HEK293 (cell line): ENCODE measurements around the gene TMEM91.

Source experiments
- CTCF ChIA-PET: fragments of 350-600 bp; formaldehyde crosslinking; extraction: SDS; loops from one replicate; lab custom pipeline; 2021; ENCODE audit warnings: antibody characterized with exemption; lab: Yijun Ruan, JAX
- POLR2A ChIA-PET: fragments of 300-600 bp; formaldehyde crosslinking; extraction: SDS; loops from one replicate; lab custom pipeline; 2020; ENCODE audit warnings: antibody characterized with exemption, inconsistent platforms; lab: Yijun Ruan, JAX
- H3K27ac ChIP-seq: fragments of 200-500 bp; sonication (Bioruptor generic); 2 replicates; pipeline ENCODE4 v1.5.1; 2014; ENCODE audit warnings: low read depth, low read length, control low read depth, inconsistent platforms; ENCODE audit errors: extremely low read depth
- H3K36me3 ChIP-seq, 2 experiments: fragments of 200-500 bp in 1 of 2; sonication (Bioruptor generic) in 1 of 2; 1 replicate in 1 of 2; 2 replicates in 1 of 2; pipeline ENCODE4 v1.5.1; 2014 to 2017; ENCODE audit warnings: inconsistent platforms in 2 of 2, low read length in 2 of 2; ENCODE audit not compliant: control insufficient read depth in 2 of 2, insufficient read depth in 1 of 2
- H3K4me1 ChIP-seq: fragments of 200-500 bp; sonication (Bioruptor generic); 2 replicates; pipeline ENCODE4 v1.5.1; 2014; ENCODE audit warnings: mild to moderate bottlenecking, low read length, inconsistent platforms; ENCODE audit not compliant: control insufficient read depth, insufficient read depth
- H3K4me3 ChIP-seq: 2 replicates; pipeline ENCODE4 v1.5.1; 2011; ENCODE audit warnings: low read depth, mild to moderate bottlenecking, control low read depth, low read length, moderate library complexity
- H3K9me3 ChIP-seq: fragments of 200-500 bp; sonication (Bioruptor generic); 2 replicates; pipeline ENCODE4 v1.5.1; 2014; ENCODE audit warnings: low read depth, low read length, inconsistent platforms; ENCODE audit not compliant: control insufficient read depth, insufficient read depth
- SCRT2 ChIP-seq: fragments of 450-650 bp; formaldehyde crosslinking; IDR thresholded peaks from 2 replicates; pipeline ENCODE4 v1.5.1; 2016; ENCODE audit warnings: missing biosample characterization, missing genetic modification characterization
- ZBTB49 ChIP-seq: fragments of 450-650 bp; formaldehyde crosslinking; IDR thresholded peaks from 2 replicates; pipeline ENCODE4 v1.5.1; 2016; ENCODE audit warnings: missing biosample characterization, missing genetic modification characterization, low read depth
- ZBTB6 ChIP-seq: fragments of 450-650 bp; formaldehyde crosslinking; IDR thresholded peaks from 2 replicates; pipeline ENCODE4 v1.5.1; 2017; ENCODE audit warnings: missing biosample characterization, missing genetic modification characterization
- ZBTB8A ChIP-seq: fragments of 450-650 bp; formaldehyde crosslinking; IDR thresholded peaks from 2 replicates; pipeline ENCODE4 v1.5.1; 2016; ENCODE audit warnings: missing biosample characterization, missing genetic modification characterization
- ZFP69B ChIP-seq: fragments of 450-650 bp; formaldehyde crosslinking; IDR thresholded peaks from 2 replicates; pipeline ENCODE4 v1.5.1; 2016; ENCODE audit warnings: missing biosample characterization, missing genetic modification characterization
- ZNF10 ChIP-seq: fragments of 450-650 bp; formaldehyde crosslinking; IDR thresholded peaks from 2 replicates; pipeline ENCODE4 v1.5.1; 2017; ENCODE audit warnings: missing biosample characterization, missing genetic modification characterization
- ZNF140 ChIP-seq: fragments of 450-650 bp; formaldehyde crosslinking; IDR thresholded peaks from 2 replicates; pipeline ENCODE4 v1.5.1; 2016; ENCODE audit warnings: missing biosample characterization, missing genetic modification characterization
- ZNF174 ChIP-seq: fragments of 450-650 bp; formaldehyde crosslinking; IDR thresholded peaks from 2 replicates; pipeline ENCODE4 v1.5.0; 2017; ENCODE audit warnings: missing biosample characterization, mild to moderate bottlenecking, missing genetic modification characterization
- ZNF19 ChIP-seq: fragments of 450-650 bp; formaldehyde crosslinking; IDR thresholded peaks from 2 replicates; pipeline ENCODE4; 2016; ENCODE audit warnings: missing biosample characterization, missing genetic modification characterization, low read depth
- ZNF223 ChIP-seq: fragments of 450-650 bp; formaldehyde crosslinking; IDR thresholded peaks from 2 replicates; pipeline ENCODE4 v1.5.1; 2016; ENCODE audit warnings: missing biosample characterization, missing genetic modification characterization
- ZNF302 ChIP-seq: fragments of 450-650 bp; formaldehyde crosslinking; IDR thresholded peaks from 2 replicates; pipeline ENCODE4 v1.5.1; 2016; ENCODE audit warnings: missing biosample characterization, missing genetic modification characterization, low read depth
- ZNF362 ChIP-seq: fragments of 450-650 bp; formaldehyde crosslinking; IDR thresholded peaks from 2 replicates; pipeline ENCODE4 v1.5.1; 2016; ENCODE audit warnings: missing biosample characterization, missing genetic modification characterization
- ZNF473 ChIP-seq: fragments of 450-650 bp; formaldehyde crosslinking; IDR thresholded peaks from 2 replicates; pipeline ENCODE4 v1.5.1; 2017; ENCODE audit warnings: missing biosample characterization, missing genetic modification characterization
- ZNF488 ChIP-seq: fragments of 450-650 bp; formaldehyde crosslinking; IDR thresholded peaks from 2 replicates; pipeline ENCODE4 v1.5.1; 2016; ENCODE audit warnings: missing biosample characterization, missing genetic modification characterization
- ZNF544 ChIP-seq: fragments of 450-650 bp; formaldehyde crosslinking; IDR thresholded peaks from 2 replicates; pipeline ENCODE4 v1.5.0; 2017; ENCODE audit warnings: missing biosample characterization, missing genetic modification characterization
- ZNF548 ChIP-seq: fragments of 450-650 bp; formaldehyde crosslinking; IDR thresholded peaks from 2 replicates; pipeline ENCODE4 v1.5.1; 2016; ENCODE audit warnings: missing biosample characterization, missing genetic modification characterization
- ZNF560 ChIP-seq: fragments of 450-650 bp; formaldehyde crosslinking; IDR thresholded peaks from 2 replicates; pipeline ENCODE4 v1.5.1; 2017; ENCODE audit warnings: missing biosample characterization, missing genetic modification characterization, borderline replicate concordance
- ZNF580 ChIP-seq: fragments of 450-650 bp; formaldehyde crosslinking; IDR thresholded peaks from 2 replicates; pipeline ENCODE4 v1.5.1; 2016; ENCODE audit warnings: missing biosample characterization, missing genetic modification characterization
- ZNF623 ChIP-seq: fragments of 450-650 bp; formaldehyde crosslinking; IDR thresholded peaks from 2 replicates; pipeline ENCODE4 v1.5.1; 2016; ENCODE audit warnings: missing biosample characterization, missing genetic modification characterization
- ZNF624 ChIP-seq: fragments of 450-650 bp; formaldehyde crosslinking; IDR thresholded peaks from 2 replicates; pipeline ENCODE4 v1.5.1; 2017; ENCODE audit warnings: missing biosample characterization, missing genetic modification characterization
- ZNF664 ChIP-seq: fragments of 450-650 bp; formaldehyde crosslinking; IDR thresholded peaks from 2 replicates; pipeline ENCODE4 v1.5.1; 2016; ENCODE audit warnings: missing biosample characterization, missing genetic modification characterization
- ZNF76 ChIP-seq: fragments of 450-650 bp; formaldehyde crosslinking; IDR thresholded peaks from 2 replicates; pipeline ENCODE4; 2016; ENCODE audit warnings: low read depth, missing biosample characterization, missing genetic modification characterization, borderline replicate concordance
- ZNF791 ChIP-seq: fragments of 450-650 bp; formaldehyde crosslinking; IDR thresholded peaks from 2 replicates; pipeline ENCODE4 v1.5.1; 2016; ENCODE audit warnings: missing biosample characterization, missing genetic modification characterization
- ZNF792 ChIP-seq: fragments of 450-650 bp; formaldehyde crosslinking; IDR thresholded peaks from 2 replicates; pipeline ENCODE4 v1.5.1; 2016; ENCODE audit warnings: missing biosample characterization, missing genetic modification characterization
- ZSCAN16 ChIP-seq: fragments of 450-650 bp; formaldehyde crosslinking; IDR thresholded peaks from 2 replicates; pipeline ENCODE4 v1.5.1; 2016; ENCODE audit warnings: missing biosample characterization, missing genetic modification characterization
- ZXDB ChIP-seq: fragments of 450-650 bp; formaldehyde crosslinking; IDR thresholded peaks from 2 replicates; pipeline ENCODE4 v1.5.1; 2016; ENCODE audit warnings: missing biosample characterization, missing genetic modification characterization

Gene TMEM91

GRCh38 chr19:41359741-41360140 is 16.6 kb upstream of the TMEM91 start:
- H3K36me3 ChIP-seq: no peaks in the 10 kb centered on the region; a peak in 1 of 3 replicates
- no peak overlapping the region for H3K27ac ChIP-seq
- H3K4me1 ChIP-seq: 0 out of 2 replicates have a peak, but pooled peaks cover 3% of the 10 kb centered on the region
- ChIA-PET CTCF (interaction anchor here (1.2 kb wide), 1 partner anchor 725 kb away, joined by 4 read pairs; no protein-coding TSS in a partner anchor), POLR2A (interaction anchor here (1.1 kb wide), 1 partner anchor 9 kb away, joined by 3 read pairs; no protein-coding TSS in a partner anchor)
- TF ChIP-seq ZNF623 (tag by site-specific recombination) (peak; percentile 95), ZFP69B (tag by site-specific recombination) (no peak)
- H3K4me3 ChIP-seq: no peak overlapping the region
- H3K9me3 ChIP-seq: no peaks in the 10 kb centered on the region

GRCh38 chr19:41362143-41362847 is 14.0 kb upstream of the TMEM91 start:
- Histone ChIP-seq H3K4me1 (0 out of 2 replicates have a peak, but pooled peaks cover 5% of the 10 kb centered on the region), H3K36me3 (no peaks in the 10 kb centered on the region; a peak in 1 of 3 replicates), H3K27ac (0 out of 2 replicates have a peak overlapping the region, but pooled peaks have one; percentile 17), H3K4me3 (no peak overlapping the region), H3K9me3 (no peaks in the 10 kb centered on the region)
- ChIA-PET CTCF (interaction anchor here (1.6 to 5.3 kb wide), 2 partner anchors 9 to 201 kb away, joined by 8 to 64 read pairs; partner anchors contain the start of gene TGFB1), POLR2A (interaction anchor here (0.6 to 4.7 kb wide), 3 partner anchors 10 to 99 kb away, joined by 3 to 73 read pairs (median 26); partner anchors contain the start of gene HNRNPUL1)
- no peak for TF ChIP-seq ZNF473 (tag by site-specific recombination)
- no peak for TF ChIP-seq ZNF140
- no peak for TF ChIP-seq ZNF10 (tag by site-specific recombination)
- no peak for TF ChIP-seq ZNF174 (tag by site-specific recombination)
- TF ChIP-seq ZNF76: no peak
- no peak for TF ChIP-seq ZNF302 (tag by site-specific recombination)
- TF ChIP-seq ZNF488 (tag by site-specific recombination): no peak
- TF ChIP-seq SCRT2 (tag by site-specific recombination): 0 out of 2 replicates have a peak, but pooled peaks have one; percentile 8
- no peak for TF ChIP-seq ZNF560 (tag by site-specific recombination)
- TF ChIP-seq ZNF362 (tag by site-specific recombination): peak; percentile 76; the same call in 1 of the 2 replicates
- TF ChIP-seq ZNF544: no peak
- TF ChIP-seq ZNF223 (tag by site-specific recombination): no peak
- no peak for TF ChIP-seq ZNF624 (tag by site-specific recombination)
- no peak for TF ChIP-seq ZXDB (tag by site-specific recombination)

- Histone ChIP-seq H3K36me3 (no peaks in the 10 kb centered on the region; a peak in 1 of 3 replicates), H3K4me3 (peak overlapping the region; percentile 72), H3K9me3 (no peaks in the 10 kb centered on the region), H3K4me1 (0 out of 2 replicates have a peak, but pooled peaks cover 5% of the 10 kb centered on the region), H3K27ac (peak overlapping the region; percentile 74; the same call in 1 of the 2 replicates)
- POLR2A ChIA-PET: interaction anchor here (0.6 to 4.7 kb wide), 29 partner anchors 8 to 793 kb away, joined by 3 to 73 read pairs (median 6); partner anchors contain the start of genes B3GNT8, BCKDHA, DMAC2 and ERICH4
- CTCF ChIA-PET: interaction anchor here (1.1 to 5.3 kb wide), 6 partner anchors 10 to 814 kb away, joined by 3 to 64 read pairs (median 4); partner anchors contain the start of genes TGFB1 and TMEM91
- no peak for TF ChIP-seq ZBTB49 (tag by site-specific recombination)
- TF ChIP-seq ZNF548: no peak
- TF ChIP-seq ZBTB6 (tag by site-specific recombination): no peak
- no peak for TF ChIP-seq ZBTB8A (tag by site-specific recombination)
- TF ChIP-seq ZNF19: no peak
- TF ChIP-seq ZNF791 (tag by site-specific recombination): no peak
- TF ChIP-seq ZNF664 (tag by site-specific recombination): no peak
- no peak for TF ChIP-seq ZNF580 (tag by site-specific recombination)
- TF ChIP-seq ZSCAN16: no peak
- peak; percentile 60; the same call in 1 of the 2 replicates for TF ChIP-seq SCRT2 (tag by site-specific recombination)
- TF ChIP-seq ZNF792 (tag by site-specific recombination): no peak
These were observed 13.0 kb upstream of the TMEM91 start for GRCh38 chr19:41363371-41363752.
